MCF 10A (cell line): Measurements from ENCODE around the gene STARD9. TPM values are rescaled to one million over a fixed set of nuclear protein-coding genes. Genes with fewer than 3 reads are reported as not detected.

ENCODE experiments used
- BruUV-seq: library from RNA; stranded (reverse); fragments of 400-500 nt; replicated peaks from 2 replicates; lab custom pipeline; 2021; lab: Mats Ljungman, UMichigan
- CTCF ChIA-PET: fragments of 300-600 bp; sonication (Branson Sonifier 250); formaldehyde crosslinking; extraction: SDS; loops from one replicate; lab custom pipeline; 2021; ENCODE audit warnings: antibody characterized with exemption, inconsistent platforms; lab: Yijun Ruan, JAX
- POLR2A ChIA-PET: fragments of 300-600, 350-650 bp; sonication (Branson Sonifier 250); formaldehyde crosslinking; extraction: SDS; loops from one replicate; lab custom pipeline; 2020; ENCODE audit warnings: antibody characterized with exemption, inconsistent platforms; lab: Yijun Ruan, JAX
- DNase-seq: peaks from one replicate; pipeline ENCODE4 v3.0.0-alpha.2; 2018; ENCODE audit not compliant: unreplicated experiment
- H3K27ac Mint-ChIP-seq: one replicate; pipeline ENCODE4 v1.8.0; 2022; ENCODE audit warnings: mild to moderate bottlenecking, low read depth, mixed read lengths; ENCODE audit not compliant: unreplicated experiment
- H3K27me3 Mint-ChIP-seq: one replicate; pipeline ENCODE4 v1.8.0; 2022; ENCODE audit warnings: mixed read lengths; ENCODE audit not compliant: insufficient read depth, unreplicated experiment
- H3K36me3 Mint-ChIP-seq: one replicate; pipeline ENCODE4 v1.8.0; 2022; ENCODE audit warnings: mild to moderate bottlenecking, moderate library complexity, mixed read lengths; ENCODE audit not compliant: insufficient read depth, unreplicated experiment
- H3K4me1 Mint-ChIP-seq: one replicate; pipeline ENCODE4 v1.8.0; 2022; ENCODE audit warnings: mixed read lengths; ENCODE audit not compliant: insufficient read depth, unreplicated experiment
- H3K4me3 Mint-ChIP-seq: one replicate; pipeline ENCODE4 v1.8.0; 2022; ENCODE audit warnings: mild to moderate bottlenecking, moderate library complexity, mixed read lengths; ENCODE audit not compliant: unreplicated experiment
- H3K9me3 Mint-ChIP-seq: one replicate; pipeline ENCODE4 v1.8.0; 2022; ENCODE audit warnings: mixed read lengths; ENCODE audit not compliant: unreplicated experiment
- CTCF ChIP-seq: fragments of 200-600 bp; IDR thresholded peaks from one replicate; pipeline ENCODE4 v1.8.0; 2022; ENCODE audit warnings: antibody characterized with exemption, mild to moderate bottlenecking; ENCODE audit not compliant: unreplicated experiment
- intact Hi-C: fragments of 100-400 bp; cut with micrococcal nuclease; formaldehyde crosslinking; loops from 2 replicates; pipeline ENCODE4 v1.14.1; 2022
- total RNA-seq: library from RNA; stranded (reverse); gene quantifications from 2 replicates; pipeline ENCODE4 v1.2.3, GENCODE V29; 2022

STARD9 gene
- total RNA-seq, 1 experiment from 2014 or later, result 2.0 TPM

GRCh38 chr15:42558739-42559138 is 16.7 kb upstream of the STARD9 start:
- no peak for TF ChIP-seq CTCF
- BruUV-seq, result no TSS peak
- no peak for DNase-seq
- peaks cover 5% of the 10 kb centered on the region for H3K4me1 Mint-ChIP-seq
- POLR2A ChIA-PET, result no interaction called here
- H3K4me3 Mint-ChIP-seq, result no peak overlapping the region
- CTCF ChIA-PET, result interaction anchor here (0.7 kb wide), 1 partner anchor 93 kb away, joined by 3 read pairs; no protein-coding TSS in a partner anchor
- no peaks in the 10 kb centered on the region for H3K9me3 Mint-ChIP-seq
- H3K27ac Mint-ChIP-seq, result no peak overlapping the region
- intact Hi-C loops, result no loop called here
- peaks cover 60% of the 10 kb centered on the region for H3K36me3 Mint-ChIP-seq
- no peaks in the 10 kb centered on the region for H3K27me3 Mint-ChIP-seq

GRCh38 chr15:42576040-42576594 is 711 bp downstream of the STARD9 start:
- H3K27ac Mint-ChIP-seq, result no peak overlapping the region

GRCh38 chr15:42576776-42577175 is 1.4 kb downstream of the STARD9 start:
- peaks cover 3% of the 10 kb centered on the region for H3K36me3 Mint-ChIP-seq
- TSS peak; percentile 19 for BruUV-seq
- POLR2A ChIA-PET, result interaction anchor here (0.6 to 2.2 kb wide), 2 partner anchors 9 to 20 kb away, joined by 3 to 13 read pairs; no protein-coding TSS in a partner anchor
- CTCF ChIA-PET, result interaction anchor here (0.8 kb wide), 1 partner anchor 81 kb away, joined by 3 read pairs; the partner anchor contains the start of gene SNAP23
- TF ChIP-seq CTCF, result no peak
- H3K4me3 Mint-ChIP-seq, result no peak overlapping the region
- no peaks in the 10 kb centered on the region for H3K27me3 Mint-ChIP-seq
- no peak overlapping the region for H3K27ac Mint-ChIP-seq
- DNase-seq, result no peak
- intact Hi-C loops, result no loop called here
- H3K9me3 Mint-ChIP-seq, result no peaks in the 10 kb centered on the region
- peaks cover 13% of the 10 kb centered on the region for H3K4me1 Mint-ChIP-seq

More at GRCh38 chr15:42576040-42576594, 711 bp downstream of the STARD9 start:
- Mint-ChIP-seq H3K4me1 (peaks cover 11% of the 10 kb centered on the region), H3K27me3 (no peaks in the 10 kb centered on the region), H3K4me3 (peak overlapping the region; percentile 89), H3K9me3 (no peaks in the 10 kb centered on the region), H3K36me3 (no peaks in the 10 kb centered on the region)
- TF ChIP-seq CTCF, result no peak
- BruUV-seq, result no TSS peak
- ChIA-PET POLR2A (interaction anchor here (0.6 to 2.8 kb wide), 10 partner anchors 9 to 345 kb away, joined by 3 to 27 read pairs (median 6); partner anchors contain the start of genes HAUS2, LRRC57, SNAP23 and TMEM87A), CTCF (no interaction called here)
- intact Hi-C loops, result no loop called here
- DNase-seq, result no peak

- ChIA-PET CTCF (interaction anchor here (0.8 kb wide), 1 partner anchor 82 kb away, joined by 3 read pairs; the partner anchor contains the start of gene SNAP23), POLR2A (no interaction called here)
- Mint-ChIP-seq H3K27me3 (no peaks in the 10 kb centered on the region), H3K27ac (no peak overlapping the region), H3K36me3 (peaks cover 6% of the 10 kb centered on the region), H3K9me3 (no peaks in the 10 kb centered on the region), H3K4me1 (peaks cover 13% of the 10 kb centered on the region), H3K4me3 (no peak overlapping the region)
- BruUV-seq, result no TSS peak
- no peak for TF ChIP-seq CTCF
- no peak for DNase-seq
- intact Hi-C loops, result no loop called here
Measured at GRCh38 chr15:42577514-42578031, 2.2 kb downstream of the STARD9 start.
